NOMO-1 treated with DMSO at 0.1 percent for 48 hours (cell line): ENCODE measurements around the gene GRIK3.

Source experiments
- DNase-seq: peaks from one replicate; lab custom pipeline; 2025; ENCODE audit not compliant: unreplicated experiment; lab: John Stamatoyannopoulos, UW

The GRIK3 gene

DNA sequence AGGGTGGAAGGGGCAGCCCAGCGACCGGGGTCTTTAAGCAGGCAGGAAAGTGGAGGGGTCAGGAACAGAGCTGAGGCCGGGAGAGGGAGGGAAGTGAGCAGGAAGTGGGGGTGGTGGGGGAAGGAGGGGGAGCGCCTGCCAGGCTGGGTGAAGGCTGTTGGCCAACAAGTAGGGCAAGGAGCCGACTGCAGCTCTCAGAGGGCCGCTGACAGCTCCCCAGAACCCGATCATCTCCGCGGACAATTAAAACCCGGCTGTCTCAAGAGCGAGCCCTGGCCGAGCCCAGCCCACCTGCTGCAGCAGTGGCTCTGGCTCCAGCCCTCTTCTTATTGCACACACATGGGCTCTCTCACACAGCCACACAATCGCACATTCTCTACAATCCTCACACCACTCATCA is 51.6 kb downstream of the GRIK3 start:
- DNase-seq: no peak

GRCh38 chr1:36981771-36982622 is 52.3 kb downstream of the GRIK3 start:
- no peak for DNase-seq

DNA sequence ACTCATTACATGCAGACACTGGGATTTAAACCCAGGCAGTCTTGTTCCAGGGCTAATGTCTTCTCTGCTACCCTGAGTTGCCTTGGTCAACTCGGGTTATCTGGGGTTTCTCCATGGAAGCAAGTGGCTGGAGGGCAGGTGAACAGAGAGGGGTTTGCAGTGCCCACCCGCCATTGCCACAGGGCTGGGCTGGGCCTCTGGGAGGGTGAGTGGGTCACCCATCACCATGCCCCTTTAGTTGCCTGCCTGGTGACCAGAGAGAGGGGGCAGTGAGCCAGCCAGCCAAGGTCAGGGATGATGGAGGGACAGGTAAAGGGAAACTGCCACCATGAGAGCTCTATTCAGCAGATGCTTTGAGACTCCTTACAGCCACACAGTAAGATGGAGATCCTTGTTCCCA is 53.2 kb downstream of the GRIK3 start:
- no peak for DNase-seq

DNA sequence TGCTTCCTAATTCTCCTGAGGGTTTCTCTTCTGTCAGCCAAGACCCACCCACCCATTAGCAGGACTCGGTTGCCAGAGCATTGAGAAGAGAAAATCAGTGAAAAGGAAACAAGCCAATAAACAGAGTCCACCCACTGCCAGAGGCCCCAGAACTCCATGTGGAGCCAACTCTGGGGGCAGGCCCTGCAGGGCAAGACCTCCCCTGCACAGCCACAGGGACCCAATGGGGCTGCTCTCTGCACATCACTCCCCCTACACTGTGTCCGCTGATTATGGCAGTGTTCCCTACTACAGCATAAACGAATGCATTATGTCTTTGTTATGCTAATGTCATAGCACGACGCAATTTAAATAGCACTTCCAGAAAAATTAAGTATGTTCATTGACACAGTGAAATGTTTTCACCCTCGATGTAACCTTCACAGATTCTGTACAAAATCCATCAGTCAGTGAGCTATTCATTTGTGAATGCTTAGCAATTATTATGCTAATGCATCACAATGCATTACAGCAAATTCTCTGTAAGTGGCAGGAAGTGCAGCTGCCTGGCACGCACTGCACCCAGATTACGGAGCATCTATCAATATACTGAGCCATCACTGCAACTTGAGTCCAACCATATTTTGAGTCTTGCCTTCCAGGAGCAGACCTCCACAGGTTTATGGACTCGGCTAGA is 56.4 kb downstream of the GRIK3 start:
- DNase-seq: no peak

DNA sequence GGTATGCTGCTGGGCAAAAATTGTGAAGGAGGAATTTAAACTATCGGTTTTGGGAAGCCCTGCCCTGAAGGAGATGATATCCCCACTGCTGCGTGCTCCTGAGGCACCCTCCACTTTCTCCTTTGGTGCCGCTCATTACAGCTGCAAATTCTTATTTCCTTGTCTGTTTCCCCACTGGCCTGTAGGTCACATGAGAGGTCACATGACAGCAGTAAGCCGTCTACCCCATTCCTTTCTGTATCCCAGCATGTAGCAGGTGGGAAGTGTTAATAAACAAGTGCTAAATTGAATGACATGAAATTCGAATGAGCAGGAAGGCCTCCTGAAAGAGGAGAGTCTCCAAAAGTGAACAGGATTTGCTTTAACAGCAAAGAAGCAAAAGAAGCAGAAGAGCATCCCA is 58.7 kb downstream of the GRIK3 start:
- DNase-seq: no peak

GRCh38 chr1:36973056-36973455 is 61.3 kb downstream of the GRIK3 start:
- DNase-seq: no peak

GRCh38 chr1:36971852-36972618 is 62.3 kb downstream of the GRIK3 start:
- no peak for DNase-seq

- no peak for DNase-seq
These were observed 65.6 kb downstream of the GRIK3 start for GRCh38 chr1:36968730-36969129.

DNA sequence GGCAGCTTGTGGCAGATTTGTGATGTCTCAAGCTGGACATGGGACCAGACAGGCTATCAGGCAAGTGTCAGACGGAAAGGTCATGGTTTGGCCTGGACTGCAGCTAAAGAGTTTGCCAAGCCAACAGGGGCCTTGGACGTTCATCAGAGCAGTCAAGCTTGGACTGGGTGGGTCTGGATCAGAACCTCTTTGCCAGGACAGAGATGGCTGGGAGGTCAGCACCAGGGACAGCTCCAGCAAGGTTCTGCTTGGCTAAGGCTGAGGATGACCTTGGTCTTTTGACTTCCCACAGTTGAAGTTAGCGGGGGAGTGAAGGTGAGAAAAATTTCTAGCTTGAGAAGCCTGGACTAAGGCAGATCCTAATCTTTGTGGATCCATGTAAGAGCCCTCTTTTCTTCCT is 68.1 kb downstream of the GRIK3 start:
- DNase-seq: no peak

DNA sequence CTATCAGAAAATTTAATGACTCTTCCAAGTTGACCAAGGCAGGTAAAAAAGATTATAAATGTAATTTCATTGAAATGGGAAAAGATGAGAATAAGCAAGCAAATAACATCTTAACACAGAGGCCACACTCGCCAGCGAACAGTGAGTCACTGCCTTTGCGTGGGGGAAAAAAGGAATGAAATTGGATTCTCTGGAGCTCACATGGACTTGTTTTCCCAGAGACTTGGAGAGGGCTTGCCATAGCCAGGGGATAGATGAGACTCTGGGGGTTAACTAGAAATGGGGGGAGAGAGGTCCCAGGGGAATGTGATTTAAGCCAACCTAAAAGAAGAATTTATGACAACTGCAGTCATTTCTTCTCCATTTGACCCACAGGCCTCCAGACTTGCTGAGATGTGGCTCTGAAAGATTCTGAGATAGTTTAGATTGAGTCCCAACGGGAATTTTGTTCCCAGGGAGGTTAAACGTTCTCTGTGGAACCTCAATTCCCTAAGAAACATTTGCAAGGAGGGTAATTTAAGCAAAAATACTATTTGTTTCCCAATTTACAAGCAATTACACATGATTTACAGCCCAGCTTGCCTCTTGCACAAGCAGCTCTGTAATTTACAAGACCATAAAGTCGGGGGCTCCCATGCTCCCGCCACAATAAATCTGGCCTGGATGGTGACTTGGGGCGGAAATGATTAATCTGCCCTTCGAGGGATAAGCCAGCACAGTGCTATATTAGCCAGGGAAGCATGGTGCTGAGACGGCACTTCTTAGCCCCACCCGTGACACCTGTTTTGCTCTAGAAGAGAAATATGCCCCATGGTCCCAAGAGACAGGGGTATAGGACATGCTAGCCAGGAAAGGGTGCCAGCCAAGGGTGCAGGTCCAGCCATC is 68.8 kb downstream of the GRIK3 start:
- DNase-seq: peak; percentile 25

- no peak for DNase-seq
These were observed 69.5 kb downstream of the GRIK3 start for GRCh38 chr1:36964830-36965229.

GRCh38 chr1:36963006-36963405 is 71.3 kb downstream of the GRIK3 start:
- no peak for DNase-seq

GRCh38 chr1:36961062-36961615 is 73.2 kb downstream of the GRIK3 start:
- no peak for DNase-seq

- no peak for DNase-seq
These were observed 77.7 kb downstream of the GRIK3 start for GRCh38 chr1:36956570-36956969.

GRCh38 chr1:36955016-36955415 is 79.3 kb downstream of the GRIK3 start:
- DNase-seq: no peak

GRCh38 chr1:36953061-36953460 is 81.3 kb downstream of the GRIK3 start:
- DNase-seq: no peak

DNA sequence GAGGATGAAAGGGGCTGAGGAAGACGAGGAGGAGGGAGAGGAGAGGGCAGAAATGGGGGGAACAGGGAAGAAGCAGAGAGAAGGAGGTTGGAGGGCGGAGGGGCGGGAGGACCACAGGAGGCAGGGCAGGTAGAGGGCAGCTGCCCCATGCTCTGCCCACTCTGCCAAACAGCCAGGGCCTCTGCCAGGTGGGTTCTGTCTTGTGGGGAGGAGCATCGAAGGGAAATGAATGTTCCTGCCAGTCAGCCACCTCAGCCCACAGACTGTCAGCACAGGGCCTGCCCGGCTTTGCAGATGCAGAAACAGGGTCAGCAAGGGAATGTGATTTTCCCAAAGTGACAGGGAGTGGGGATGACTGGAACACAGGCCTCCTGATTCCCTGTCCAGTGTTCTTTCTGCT is 82.6 kb downstream of the GRIK3 start:
- no peak for DNase-seq

GRCh38 chr1:36951292-36951750 is 83.0 kb downstream of the GRIK3 start:
- no peak for DNase-seq

- DNase-seq: no peak
These were observed 83.6 kb downstream of the GRIK3 start for GRCh38 chr1:36950604-36951291.

DNA sequence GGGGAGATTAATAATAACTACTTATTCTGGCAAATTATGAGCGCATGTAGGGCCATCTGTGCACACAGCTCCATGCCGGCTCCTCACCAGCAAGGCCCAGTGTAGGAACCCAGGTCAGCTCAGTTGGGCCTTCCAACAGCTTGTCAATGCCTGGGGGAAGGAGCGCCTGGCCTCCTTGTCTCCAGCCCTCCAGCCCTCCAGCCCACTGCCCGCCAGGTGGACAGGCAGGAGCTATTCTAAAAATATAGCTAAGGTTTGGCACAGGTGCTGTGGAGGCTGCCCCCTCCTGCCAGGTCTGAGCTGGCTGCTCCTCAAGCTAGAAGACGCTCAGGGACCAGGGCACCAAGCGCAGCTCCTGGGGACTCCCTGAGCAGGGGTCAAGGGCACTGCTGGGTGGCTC is 85.7 kb downstream of the GRIK3 start:
- no peak for DNase-seq
